HFF-Myc (cell line): ENCODE results near the gene EBF4.

ENCODE experiments used
- DNase-seq: peaks from one replicate; pipeline ENCODE4 v3.0.0-alpha.2; 2011; ENCODE audit warnings: low read depth; ENCODE audit errors: extremely low read depth
- H3K4me3 ChIP-seq: replicated peaks from 2 replicates; pipeline ENCODE4 v1.5.1; 2011; ENCODE audit warnings: low read depth, mild to moderate bottlenecking, control low read depth, low read length
- TF ChIP-seq, protein P1 (sequence below): IDR thresholded peaks from 2 replicates; pipeline ENCODE4 v1.5.1; 2012; ENCODE audit warnings: mild to moderate bottlenecking, low read depth, low read length, control low read depth; ENCODE audit errors: missing control alignments

EBF4 gene

DNA sequence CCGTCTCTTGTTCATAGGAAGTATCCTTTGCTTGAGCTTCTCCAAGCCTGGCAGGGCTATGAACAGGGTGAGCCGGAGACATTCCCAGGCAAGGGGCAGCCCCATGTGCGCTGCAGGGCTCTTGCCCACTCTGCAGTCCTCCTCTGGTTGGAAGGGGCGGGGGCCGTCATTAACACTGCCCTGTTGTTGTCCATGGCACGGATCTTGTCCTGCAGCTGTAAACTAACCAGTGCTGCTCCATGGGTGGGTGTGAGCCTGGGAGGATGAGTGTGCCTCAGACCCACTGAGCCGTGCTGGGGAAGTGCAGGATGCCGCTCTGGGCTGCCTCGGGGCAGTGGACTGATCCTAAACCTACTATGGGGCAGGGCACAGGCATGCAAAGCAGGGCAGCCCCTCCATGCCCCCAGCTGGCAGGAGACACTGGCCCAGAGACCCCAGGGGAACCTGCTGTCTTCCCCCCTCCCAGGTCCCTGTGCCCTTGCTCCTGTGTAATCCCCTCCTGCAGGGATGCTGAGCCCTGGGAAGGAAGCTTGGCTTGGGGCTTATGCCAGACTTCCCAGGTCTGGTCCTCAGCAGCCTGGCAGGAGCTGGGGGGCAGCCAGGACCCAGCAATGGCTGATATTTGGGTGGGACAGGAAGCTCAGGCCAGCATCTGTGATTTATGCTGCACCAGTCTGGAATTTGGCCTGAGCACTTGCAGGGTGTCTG is 8.5 kb downstream of the EBF4 start:
- no peak overlapping the region for H3K4me3 ChIP-seq
- DNase-seq = no peak
- TF ChIP-seq, protein P1, sequence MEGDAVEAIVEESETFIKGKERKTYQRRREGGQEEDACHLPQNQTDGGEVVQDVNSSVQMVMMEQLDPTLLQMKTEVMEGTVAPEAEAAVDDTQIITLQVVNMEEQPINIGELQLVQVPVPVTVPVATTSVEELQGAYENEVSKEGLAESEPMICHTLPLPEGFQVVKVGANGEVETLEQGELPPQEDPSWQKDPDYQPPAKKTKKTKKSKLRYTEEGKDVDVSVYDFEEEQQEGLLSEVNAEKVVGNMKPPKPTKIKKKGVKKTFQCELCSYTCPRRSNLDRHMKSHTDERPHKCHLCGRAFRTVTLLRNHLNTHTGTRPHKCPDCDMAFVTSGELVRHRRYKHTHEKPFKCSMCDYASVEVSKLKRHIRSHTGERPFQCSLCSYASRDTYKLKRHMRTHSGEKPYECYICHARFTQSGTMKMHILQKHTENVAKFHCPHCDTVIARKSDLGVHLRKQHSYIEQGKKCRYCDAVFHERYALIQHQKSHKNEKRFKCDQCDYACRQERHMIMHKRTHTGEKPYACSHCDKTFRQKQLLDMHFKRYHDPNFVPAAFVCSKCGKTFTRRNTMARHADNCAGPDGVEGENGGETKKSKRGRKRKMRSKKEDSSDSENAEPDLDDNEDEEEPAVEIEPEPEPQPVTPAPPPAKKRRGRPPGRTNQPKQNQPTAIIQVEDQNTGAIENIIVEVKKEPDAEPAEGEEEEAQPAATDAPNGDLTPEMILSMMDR = no peak

DNA sequence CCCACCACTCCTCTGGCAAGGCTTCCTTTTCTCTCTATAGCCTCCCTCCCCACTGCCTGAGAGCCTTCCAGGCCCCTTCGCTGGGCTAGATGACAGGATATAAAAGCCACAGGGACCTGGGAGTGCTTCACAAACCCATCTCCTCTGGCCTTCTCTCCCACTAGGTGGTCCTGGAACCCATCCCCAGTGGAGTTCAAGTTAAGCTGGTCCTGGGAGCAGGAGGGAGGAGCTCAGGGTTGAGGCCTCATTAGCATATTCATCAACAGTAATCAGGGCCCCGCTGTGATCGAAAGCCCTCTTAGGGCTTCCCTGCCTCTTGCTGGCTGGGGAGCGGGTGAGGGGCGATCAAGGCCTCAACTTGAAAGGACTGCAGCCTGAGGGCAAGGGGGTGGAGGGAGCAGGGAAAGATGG is 9.1 kb downstream of the EBF4 start:
- TF ChIP-seq, protein P1 = no peak
- DNase-seq = no peak
- no peak overlapping the region for H3K4me3 ChIP-seq

DNA sequence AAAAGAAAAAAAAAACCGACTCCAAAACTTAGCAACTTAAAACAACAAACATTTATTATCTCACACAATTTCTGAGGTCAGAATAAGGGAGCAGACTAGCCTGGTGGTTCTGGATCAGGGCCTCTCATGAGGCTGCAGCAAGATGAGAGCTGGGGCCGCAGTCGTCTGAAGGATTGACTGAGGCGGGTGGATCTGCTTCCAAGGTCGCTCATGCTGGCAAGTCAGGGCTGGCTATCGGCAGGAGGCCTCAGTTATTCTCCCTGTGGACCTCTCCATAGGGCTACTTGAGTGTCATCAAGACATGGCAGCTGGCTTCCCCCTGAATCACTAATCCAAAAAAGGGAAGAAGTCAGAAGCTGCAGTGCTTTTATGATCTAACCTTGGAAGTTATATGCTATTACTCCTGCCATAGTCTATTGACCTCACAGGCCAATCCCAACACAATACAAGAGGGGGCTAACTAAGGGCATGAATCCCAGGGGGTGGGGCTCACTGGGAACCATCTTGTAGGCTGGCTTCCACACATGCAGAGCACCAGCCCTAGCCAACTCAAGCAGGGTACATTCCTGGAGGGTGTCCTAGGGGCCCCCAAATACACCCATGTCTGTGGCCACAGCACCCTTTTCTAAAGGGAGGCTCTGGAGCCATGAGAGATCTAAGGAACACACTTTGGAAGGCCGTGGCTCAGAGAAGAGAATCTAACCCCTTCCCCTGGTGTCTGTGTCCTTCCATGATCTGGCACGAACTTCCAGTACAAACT is 11.3 kb downstream of the EBF4 start:
- no peak for DNase-seq
- TF ChIP-seq, protein P1 = no peak
- H3K4me3 ChIP-seq = no peak overlapping the region

DNA sequence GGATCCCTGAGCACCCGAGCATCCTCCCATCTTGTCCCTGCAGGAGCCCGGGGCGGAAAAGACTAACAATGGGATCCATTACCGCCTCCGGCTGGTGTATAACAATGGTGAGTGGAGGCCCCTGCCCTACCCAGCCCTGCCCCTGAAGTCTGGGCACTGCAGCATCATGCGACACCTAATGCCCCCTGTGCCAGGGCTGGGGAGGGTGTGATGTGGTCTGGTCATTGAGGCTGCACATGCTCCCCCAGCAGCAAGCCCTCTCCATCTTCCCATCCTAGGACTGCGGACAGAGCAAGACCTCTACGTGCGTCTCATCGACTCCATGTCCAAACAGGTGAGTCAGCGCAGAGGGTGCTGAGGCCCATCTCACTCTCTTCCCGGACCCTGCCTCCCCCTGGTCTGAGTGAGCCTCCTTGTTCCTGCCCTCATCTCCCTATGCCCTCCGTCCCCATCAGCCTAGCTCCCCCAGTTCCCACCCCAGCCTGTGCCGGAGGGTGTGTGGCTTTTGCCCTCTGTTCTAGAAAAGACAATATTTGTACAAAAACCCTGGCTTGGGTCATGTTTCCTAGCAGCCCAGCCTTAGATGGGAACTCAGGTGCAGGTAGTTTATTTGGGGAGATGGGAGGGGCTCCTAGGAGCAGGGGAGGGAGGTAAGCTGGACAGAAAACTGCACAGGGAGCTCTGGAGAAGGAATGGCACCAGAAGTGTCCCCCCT is 13.5 kb downstream of the EBF4 start:
- DNase-seq = no peak
- TF ChIP-seq, protein P1 = no peak
- no peak overlapping the region for H3K4me3 ChIP-seq

DNA sequence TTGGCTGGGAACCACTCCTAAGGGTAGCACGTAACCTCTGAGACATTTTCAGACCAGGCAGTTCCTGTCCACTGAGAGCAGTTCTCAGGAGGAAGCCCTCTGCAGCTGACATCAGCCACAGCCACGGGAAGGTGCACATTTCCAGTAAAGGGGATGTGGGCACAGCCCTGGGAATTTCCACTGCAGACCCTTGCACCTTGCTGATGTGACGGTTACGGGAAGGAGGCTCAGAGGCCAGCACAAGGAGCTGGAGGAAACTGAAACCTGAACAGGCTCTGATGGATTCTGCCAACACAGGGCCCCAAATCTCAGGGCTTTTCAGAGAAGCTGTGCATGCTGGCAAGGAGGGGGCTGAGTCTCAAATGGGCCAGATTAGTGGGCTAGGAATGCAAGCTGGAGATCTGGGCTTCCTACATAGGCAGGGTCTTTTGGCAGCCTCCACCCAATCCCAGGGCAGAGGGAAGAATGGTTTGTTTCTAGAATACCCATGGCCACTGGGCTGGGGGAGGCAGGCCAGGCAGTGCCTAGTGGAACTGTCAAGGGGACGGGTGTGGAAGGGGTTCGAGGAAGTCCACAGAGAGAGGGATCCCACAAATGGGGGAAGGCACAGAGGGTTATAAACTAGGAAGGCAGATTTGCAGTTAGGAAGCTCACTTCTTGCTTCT is 14.2 kb downstream of the EBF4 start:
- no peak overlapping the region for H3K4me3 ChIP-seq
- no peak for DNase-seq
- TF ChIP-seq, protein P1 = no peak

DNA sequence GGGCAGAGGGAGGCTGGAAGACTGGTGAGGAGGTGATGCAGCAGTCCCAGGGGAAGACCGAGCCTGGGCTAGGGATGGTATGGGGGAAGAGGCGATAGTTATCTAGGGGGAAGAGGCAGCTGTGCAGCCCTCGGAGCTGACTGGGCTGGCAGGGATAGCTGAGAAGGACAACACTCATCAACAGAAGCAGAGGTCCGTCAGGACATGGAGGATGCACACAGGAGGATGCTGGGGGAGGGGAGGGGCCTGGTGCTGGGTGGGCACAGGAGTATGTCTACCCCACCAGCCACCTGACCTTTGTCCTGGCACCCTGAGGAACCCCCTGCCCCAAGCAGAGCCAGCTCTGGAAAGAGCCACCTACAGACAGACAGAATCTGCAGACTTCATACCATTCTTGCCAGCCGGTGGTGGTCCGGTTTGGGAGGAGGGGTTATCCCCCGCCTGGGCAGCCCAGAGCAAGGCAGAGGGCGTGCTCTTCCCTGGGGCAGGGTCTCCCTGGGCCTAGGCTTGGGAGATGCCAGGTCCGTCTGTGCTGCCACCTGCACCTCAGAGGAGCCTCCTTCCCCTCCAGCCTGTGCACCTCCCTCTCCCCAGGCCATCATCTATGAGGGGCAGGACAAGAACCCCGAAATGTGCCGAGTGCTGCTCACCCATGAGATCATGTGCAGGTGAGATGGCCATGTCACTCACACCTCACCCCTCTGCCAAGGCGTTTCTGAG is 14.9 kb downstream of the EBF4 start:
- TF ChIP-seq, protein P1 = no peak
- H3K4me3 ChIP-seq = no peak overlapping the region
- no peak for DNase-seq
